ENCODE measurements around the gene P3H4.
"Not testable (repeated sequence)": the region's sequence is repeated elsewhere in the genome, so short reads cannot be mapped to it uniquely, and the experiment has no call there.

P3H4 gene

DNA sequence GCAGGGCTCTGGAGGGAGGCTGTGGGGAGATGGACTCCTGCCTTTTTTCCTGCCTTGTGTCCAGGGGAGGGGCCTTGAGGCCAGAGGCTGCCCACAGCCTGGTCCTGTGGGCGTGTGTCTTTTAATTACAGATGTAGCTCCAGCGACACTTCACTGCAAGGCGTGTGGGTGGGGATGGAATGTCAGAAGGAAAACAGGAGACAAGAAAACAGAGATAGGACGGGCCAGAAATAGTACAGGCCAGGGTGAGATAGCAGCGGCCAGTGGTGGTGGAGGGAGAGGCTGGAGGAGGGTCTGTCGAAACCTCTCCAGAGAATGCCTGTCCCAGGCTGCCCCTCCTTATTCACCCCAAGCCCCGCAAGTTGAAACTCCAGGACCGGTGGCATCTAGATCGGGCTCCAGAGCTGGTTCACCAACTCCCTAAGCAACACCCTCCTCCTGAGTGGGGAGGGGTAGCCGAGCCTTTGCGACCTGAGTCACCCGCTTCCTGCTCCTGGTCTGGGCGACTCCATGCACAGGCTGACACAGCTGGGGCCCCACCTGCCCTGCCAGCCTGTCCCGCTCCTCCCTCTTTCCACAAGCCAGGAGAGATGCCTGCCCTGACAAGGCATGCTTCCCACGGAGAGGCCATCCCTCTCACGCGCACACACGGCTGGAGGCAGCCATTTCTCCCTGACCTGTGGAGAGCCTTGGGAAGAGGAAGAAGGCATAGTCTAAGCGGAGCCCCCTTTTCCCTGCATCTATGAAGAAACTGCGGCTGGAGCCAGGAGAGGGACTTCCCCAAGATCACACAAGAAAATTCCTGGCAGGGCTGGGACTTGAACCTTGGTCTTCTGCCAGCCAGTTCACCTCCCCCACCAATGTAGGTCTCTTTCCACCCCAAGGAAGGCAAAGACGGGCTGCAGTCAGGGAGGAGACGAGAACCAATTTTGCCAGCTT, 18.6 kb downstream of the P3H4 start:
- Histone ChIP-seq H3K9ac (ENCODE audit: low read depth, low read length) (peak overlapping the region; percentile 25; the same call in 1 of the 2 replicates), H3K4me1 (ENCODE audit: insufficient read depth, low read length) (peaks cover 13% of the 10 kb centered on the region; the same call in 1 of the 2 replicates), H3K36me3 (ENCODE audit: insufficient read depth, low read length) (no peaks in the 10 kb centered on the region), H3K9me3 (ENCODE audit: control insufficient read depth, insufficient read depth, low read length) (no peaks in the 10 kb centered on the region)

- H3K9me3 ChIP-seq (ENCODE audit: control insufficient read depth, insufficient read depth, low read length), result no peaks in the 10 kb centered on the region
- peaks cover 5% of the 10 kb centered on the region; the same call in 1 of the 2 replicates for H3K4me1 ChIP-seq (ENCODE audit: insufficient read depth, low read length)
- H3K9ac ChIP-seq (ENCODE audit: low read depth, low read length), result no peak overlapping the region
- no peaks in the 10 kb centered on the region for H3K36me3 ChIP-seq (ENCODE audit: insufficient read depth, low read length)
Measured at GRCh38 chr17:41787021-41787418, 24.7 kb downstream of the P3H4 start.

DNA sequence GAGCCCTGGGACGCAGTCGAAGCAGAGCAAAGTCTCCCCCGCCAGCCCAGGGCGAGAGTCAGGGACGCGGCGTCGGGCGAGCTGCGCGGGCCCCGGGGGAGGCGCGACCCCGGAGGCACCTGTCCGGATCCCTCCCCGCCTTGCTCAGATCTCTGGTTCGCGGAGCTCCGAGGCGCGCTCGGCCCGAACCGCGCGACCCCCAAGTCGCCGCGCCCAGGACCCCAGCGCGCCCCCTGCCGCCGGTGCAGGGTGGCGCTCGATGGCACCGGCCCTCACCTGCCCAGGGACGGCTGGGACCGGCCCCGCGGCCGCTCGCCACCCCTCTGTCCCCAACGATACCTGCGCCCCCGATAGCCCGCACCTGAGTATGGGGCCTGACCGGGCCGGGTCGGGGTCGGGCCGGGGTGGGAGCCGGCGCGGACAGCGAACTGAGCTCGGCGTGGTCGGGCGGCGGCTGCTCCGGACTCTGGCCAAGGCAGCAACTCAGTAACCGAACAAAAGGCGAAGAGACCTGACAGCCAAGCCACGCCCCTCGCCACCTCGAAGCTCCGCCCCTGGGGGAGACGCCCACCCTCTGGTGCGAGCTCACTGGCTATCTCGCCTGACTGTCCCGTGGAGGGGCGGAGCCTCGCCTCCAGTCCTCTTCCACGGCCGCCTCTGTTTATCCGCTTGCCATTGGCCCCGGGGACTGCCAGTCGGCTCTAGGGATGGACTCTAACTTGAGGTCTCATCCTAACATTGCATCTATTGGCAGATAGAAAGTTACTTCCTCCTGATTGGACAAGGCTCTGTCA, 25.3 kb downstream of the P3H4 start, which contains the start of gene JUP:
TSS of gene JUP (minus strand) at position 485 of the 794 bp plus-strand sequence. CDS start 14,857 bp downstream, outside the sequence.
- Histone ChIP-seq H3K9me3 (ENCODE audit: control insufficient read depth, insufficient read depth, low read length) (no peaks in the 10 kb centered on the region), H3K36me3 (ENCODE audit: insufficient read depth, low read length) (no peaks in the 10 kb centered on the region), H3K9ac (ENCODE audit: low read depth, low read length) (peak within 1 kb of the TSS; percentile 75), H3K4me1 (ENCODE audit: insufficient read depth, low read length) (peaks cover 6% of the 10 kb centered on the region; the same call in 1 of the 2 replicates)

DNA sequence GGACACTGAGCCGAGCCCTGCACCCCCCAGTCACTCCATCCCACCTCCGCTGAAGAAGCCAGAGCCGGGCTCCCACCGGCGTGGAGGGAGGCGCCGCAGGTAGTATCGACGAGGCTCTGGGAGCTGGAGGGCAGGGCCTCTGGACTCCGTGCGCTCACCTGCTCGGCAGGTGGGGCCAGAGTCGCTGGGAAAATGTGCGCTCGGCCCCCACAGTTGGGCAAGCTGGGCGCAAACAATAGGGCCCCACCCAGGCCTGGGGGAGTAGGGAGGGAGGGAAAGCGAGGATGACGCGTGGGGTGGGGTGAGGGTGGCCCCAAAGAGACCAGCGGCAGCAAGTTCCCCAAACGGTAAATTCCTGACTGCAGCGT, 25.9 kb downstream of the P3H4 start:
- H3K36me3 ChIP-seq (ENCODE audit: insufficient read depth, low read length), result no peaks in the 10 kb centered on the region
- peak overlapping the region; percentile 75 for H3K9ac ChIP-seq (ENCODE audit: low read depth, low read length)
- H3K9me3 ChIP-seq (ENCODE audit: control insufficient read depth, insufficient read depth, low read length), result no peaks in the 10 kb centered on the region
- peaks cover 6% of the 10 kb centered on the region; the same call in 1 of the 2 replicates for H3K4me1 ChIP-seq (ENCODE audit: insufficient read depth, low read length)

DNA sequence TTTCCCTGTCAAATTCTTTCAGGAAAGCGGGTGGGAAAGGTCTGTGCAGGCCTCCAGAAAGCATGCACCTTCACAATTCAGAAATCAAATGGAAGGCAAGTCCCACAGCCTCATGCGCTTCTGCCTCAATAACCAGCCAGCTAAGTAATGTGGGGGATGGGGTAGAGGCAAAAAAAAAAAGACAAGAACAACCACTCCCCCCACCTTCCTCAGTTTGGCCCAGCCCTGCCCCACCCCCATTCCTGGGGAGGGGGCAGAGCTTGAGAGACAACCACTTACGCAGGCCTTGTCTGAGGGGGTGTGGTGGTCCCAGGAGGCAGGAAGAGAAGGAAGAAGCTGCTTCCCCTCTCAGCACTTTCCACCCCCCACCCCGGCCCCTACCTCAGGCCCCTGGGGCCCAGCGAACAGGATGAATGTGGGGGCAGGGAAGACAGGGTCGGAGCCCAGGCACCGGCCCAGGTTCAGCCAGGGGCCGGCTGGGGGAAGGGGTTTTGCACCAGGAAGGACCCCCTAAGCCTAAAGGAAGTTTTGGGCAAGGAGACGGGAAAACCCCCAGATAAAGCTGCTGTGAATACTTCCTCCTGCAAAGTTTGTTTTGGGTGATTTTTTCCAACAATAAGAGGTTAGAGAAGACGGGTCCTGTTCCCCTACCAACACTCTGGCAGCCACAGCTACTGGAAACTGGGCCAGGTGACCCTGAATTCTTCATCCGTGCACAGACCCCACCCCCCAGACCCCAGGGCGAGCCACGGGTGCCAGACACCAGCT, 26.5 kb downstream of the P3H4 start:
- H3K9me3 ChIP-seq (ENCODE audit: control insufficient read depth, insufficient read depth, low read length), result no peaks in the 10 kb centered on the region
- H3K36me3 ChIP-seq (ENCODE audit: insufficient read depth, low read length), result no peaks in the 10 kb centered on the region
- peak overlapping the region; percentile 75 for H3K9ac ChIP-seq (ENCODE audit: low read depth, low read length)
- H3K4me1 ChIP-seq (ENCODE audit: insufficient read depth, low read length), result peaks cover 6% of the 10 kb centered on the region; the same call in 1 of the 2 replicates

GRCh38 chr17:41784207-41784744, 27.5 kb downstream of the P3H4 start:
- H3K36me3 ChIP-seq (ENCODE audit: insufficient read depth, low read length), result no peaks in the 10 kb centered on the region
- H3K9ac ChIP-seq (ENCODE audit: low read depth, low read length), result peak overlapping the region; percentile 75
- peaks cover 6% of the 10 kb centered on the region; the same call in 1 of the 2 replicates for H3K4me1 ChIP-seq (ENCODE audit: insufficient read depth, low read length)
- H3K9me3 ChIP-seq (ENCODE audit: control insufficient read depth, insufficient read depth, low read length), result no peaks in the 10 kb centered on the region

DNA sequence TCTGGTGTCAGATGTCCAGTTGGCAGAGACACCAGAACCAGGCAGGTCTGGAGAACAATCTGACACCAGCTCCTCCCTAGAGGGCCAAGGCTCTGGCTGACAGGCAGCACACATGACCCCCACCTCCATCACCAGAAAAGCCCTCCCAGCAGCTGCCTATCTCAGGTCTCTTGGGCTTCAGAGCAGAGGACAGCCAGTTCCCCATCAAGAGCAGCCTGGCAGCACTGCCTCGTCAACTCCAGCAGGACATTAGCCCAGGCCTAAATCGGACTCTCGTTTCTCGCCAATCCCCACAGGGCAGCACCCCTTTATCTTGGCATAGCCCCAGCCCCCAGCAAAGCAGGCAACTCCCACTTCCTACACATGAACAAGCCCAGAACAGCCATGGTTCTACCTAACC, 29.6 kb downstream of the P3H4 start:
- Histone ChIP-seq H3K9me3 (ENCODE audit: control insufficient read depth, insufficient read depth, low read length) (no peaks in the 10 kb centered on the region), H3K36me3 (ENCODE audit: insufficient read depth, low read length) (no peaks in the 10 kb centered on the region), H3K9ac (ENCODE audit: low read depth, low read length) (no peak overlapping the region), H3K4me1 (ENCODE audit: insufficient read depth, low read length) (peaks cover 16% of the 10 kb centered on the region; the same call in 1 of the 2 replicates)

- peaks cover 18% of the 10 kb centered on the region; the same call in 1 of the 2 replicates for H3K4me1 ChIP-seq (ENCODE audit: insufficient read depth, low read length)
- no peaks in the 10 kb centered on the region for H3K9me3 ChIP-seq (ENCODE audit: control insufficient read depth, insufficient read depth, low read length)
- no peaks in the 10 kb centered on the region for H3K36me3 ChIP-seq (ENCODE audit: insufficient read depth, low read length)
- no peak overlapping the region for H3K9ac ChIP-seq (ENCODE audit: low read depth, low read length)
Measured at GRCh38 chr17:41781404-41782110, 30.2 kb downstream of the P3H4 start.

DNA sequence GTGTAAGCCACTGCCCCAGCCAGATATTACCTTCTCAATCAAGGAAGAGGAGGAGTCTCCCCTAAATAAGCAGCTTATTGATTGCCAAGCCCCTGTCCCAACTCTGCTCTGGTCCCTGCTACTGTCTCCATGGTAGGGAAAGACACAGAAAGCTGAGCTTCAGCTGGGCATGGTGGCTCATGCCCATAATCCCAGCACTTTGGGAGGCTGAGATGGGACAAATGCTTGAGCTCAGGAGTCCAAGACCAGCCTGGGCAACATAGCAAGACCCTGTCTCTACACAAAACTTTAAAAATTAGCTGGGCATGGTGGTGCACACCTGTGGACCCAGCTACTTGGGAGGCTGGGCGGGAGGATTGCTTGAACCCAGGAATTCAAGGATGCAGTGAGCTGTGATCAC, 31.8 kb downstream of the P3H4 start:
- peaks cover 28% of the 10 kb centered on the region for H3K4me1 ChIP-seq (ENCODE audit: insufficient read depth, low read length)

DNA sequence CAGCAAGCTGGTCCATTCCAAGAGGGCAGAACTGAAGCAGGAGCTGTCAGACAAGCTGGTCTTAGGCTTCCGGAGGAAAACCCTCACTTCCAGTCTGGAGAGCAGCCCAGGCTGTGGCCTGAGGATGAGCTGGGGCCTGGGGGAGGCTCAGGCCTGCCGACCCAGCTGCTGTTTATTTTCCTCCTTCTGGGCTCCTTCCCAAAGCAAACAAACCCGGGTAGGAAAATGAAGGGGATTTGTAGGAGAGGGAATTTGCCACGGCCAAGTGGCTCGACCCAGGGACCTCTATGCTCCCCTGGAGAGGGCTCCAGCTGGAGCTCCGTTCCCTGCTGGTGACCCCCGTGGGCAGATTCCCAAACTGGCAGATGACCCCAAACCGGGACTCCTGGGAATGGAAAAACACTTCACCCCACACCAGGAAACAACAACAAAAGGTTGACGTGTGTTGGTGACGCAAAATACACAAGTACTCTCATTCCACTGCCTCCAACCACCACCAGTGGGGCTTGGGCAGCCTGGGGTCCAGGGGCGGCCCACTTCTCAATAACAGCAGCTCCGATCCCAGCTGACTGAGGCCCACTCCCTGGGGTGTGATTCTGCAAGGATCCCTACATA, 34.1 kb downstream of the P3H4 start:
- Histone ChIP-seq H3K9me3 (ENCODE audit: control insufficient read depth, insufficient read depth, low read length) (no peaks in the 10 kb centered on the region), H3K36me3 (ENCODE audit: insufficient read depth, low read length) (no peaks in the 10 kb centered on the region), H3K4me1 (ENCODE audit: insufficient read depth, low read length) (peaks cover 37% of the 10 kb centered on the region), H3K9ac (ENCODE audit: low read depth, low read length) (no peak overlapping the region)

More for the DNA sequence above, 31.8 kb downstream of the P3H4 start:
- no peak overlapping the region for H3K9ac ChIP-seq (ENCODE audit: low read depth, low read length)
- H3K36me3 ChIP-seq (ENCODE audit: insufficient read depth, low read length), result no peaks in the 10 kb centered on the region
- H3K9me3 ChIP-seq (ENCODE audit: control insufficient read depth, insufficient read depth, low read length), result no peaks in the 10 kb centered on the region

GRCh38 chr17:41777157-41777573, 34.6 kb downstream of the P3H4 start:
- Histone ChIP-seq H3K9ac (ENCODE audit: low read depth, low read length) (no peak overlapping the region), H3K36me3 (ENCODE audit: insufficient read depth, low read length) (no peaks in the 10 kb centered on the region), H3K9me3 (ENCODE audit: control insufficient read depth, insufficient read depth, low read length) (no peaks in the 10 kb centered on the region), H3K4me1 (ENCODE audit: insufficient read depth, low read length) (peaks cover 38% of the 10 kb centered on the region)

GRCh38 chr17:41776262-41776900, 35.4 kb downstream of the P3H4 start:
- not testable (repeated sequence) for H3K9ac ChIP-seq (ENCODE audit: low read depth, low read length); H3K36me3 ChIP-seq (ENCODE audit: insufficient read depth, low read length); H3K9me3 ChIP-seq (ENCODE audit: control insufficient read depth, insufficient read depth, low read length)
- H3K4me1 ChIP-seq (ENCODE audit: insufficient read depth, low read length), result peaks cover 35% of the 10 kb centered on the region
